Measurements from ENCODE around the gene IDH3G.

DNA sequence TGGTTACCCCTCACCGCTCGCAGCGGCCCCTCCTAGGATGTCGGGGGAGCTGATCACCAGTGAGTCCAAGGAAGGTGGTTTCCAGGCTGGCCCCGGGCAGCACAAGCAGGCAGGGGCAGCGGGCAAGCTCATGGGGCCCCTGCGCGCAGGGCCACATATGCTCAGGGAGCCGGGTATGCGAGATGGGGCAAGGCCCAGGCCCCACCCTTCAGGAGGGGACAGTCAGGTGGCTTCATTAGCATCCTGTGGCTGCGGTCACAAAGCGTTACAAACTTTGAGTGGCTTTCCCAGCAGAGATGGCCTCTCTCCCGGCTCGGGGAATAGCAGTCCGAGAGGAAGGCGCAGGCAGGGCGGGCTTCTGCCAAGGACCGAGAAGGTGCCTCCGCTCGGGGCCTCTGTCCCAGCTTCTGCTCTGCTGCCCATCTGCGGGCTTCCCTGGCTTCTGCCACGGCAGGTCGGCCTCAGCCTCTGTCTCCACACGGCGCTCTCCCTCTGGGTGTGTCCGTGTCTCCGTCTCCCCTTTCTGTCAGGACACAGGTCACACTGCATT, 56.0 kb downstream of the IDH3G start:
- TF ChIP-seq CTCF (IDR thresholded peaks at IDR 0.05) (no peak), POLR2A (IDR thresholded peaks at IDR 0.05) (no peak), EP300 (IDR thresholded peaks at IDR 0.05) (no peak), POLR2AphosphoS5 (IDR thresholded peaks at IDR 0.05) (no peak)
